Ammon's horn (tissue), 1 donor: ENCODE results near the gene VSTM1.
A peak's percentile ranks its signal among the peaks of the same experiment; 100 is the strongest.
"Not testable (repeated sequence)": the region's sequence is repeated elsewhere in the genome, so short reads cannot be mapped to it uniquely, and the experiment has no call there.

Experiments used
- DNase-seq: peaks from one replicate; pipeline ENCODE4 v3.0.0-alpha.2; 2016; ENCODE audit warnings: low spot score

The VSTM1 gene

GRCh38 chr19:54073829-54074228 lies 10.1 kb upstream of the VSTM1 start:
- no peak for DNase-seq

- DNase-seq: no peak
These were observed 5.8 kb upstream of the VSTM1 start for GRCh38 chr19:54069470-54069869.

- DNase-seq: no peak
These were observed 1.1 kb downstream of the VSTM1 start for GRCh38 chr19:54062643-54063042.

DNA sequence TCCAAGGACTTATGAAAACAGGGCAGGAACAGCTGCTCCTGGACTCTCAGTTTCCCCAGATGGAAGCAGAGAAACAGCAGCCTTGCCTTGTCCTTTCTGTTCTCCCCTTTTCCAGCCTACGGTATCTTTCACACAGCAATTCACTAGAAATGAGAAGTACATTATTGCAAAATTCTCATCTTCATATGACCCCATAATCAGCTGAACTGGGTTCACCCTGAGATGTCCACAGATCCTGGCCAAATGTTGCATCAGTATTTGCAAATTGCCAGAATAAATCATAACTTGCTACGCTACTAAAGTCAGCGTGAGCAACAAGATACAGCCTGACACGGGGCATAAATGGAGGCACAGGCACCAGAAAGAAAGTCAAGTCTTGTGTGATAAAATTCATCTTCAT lies 16.1 kb downstream of the VSTM1 start:
- no peak for DNase-seq

DNA sequence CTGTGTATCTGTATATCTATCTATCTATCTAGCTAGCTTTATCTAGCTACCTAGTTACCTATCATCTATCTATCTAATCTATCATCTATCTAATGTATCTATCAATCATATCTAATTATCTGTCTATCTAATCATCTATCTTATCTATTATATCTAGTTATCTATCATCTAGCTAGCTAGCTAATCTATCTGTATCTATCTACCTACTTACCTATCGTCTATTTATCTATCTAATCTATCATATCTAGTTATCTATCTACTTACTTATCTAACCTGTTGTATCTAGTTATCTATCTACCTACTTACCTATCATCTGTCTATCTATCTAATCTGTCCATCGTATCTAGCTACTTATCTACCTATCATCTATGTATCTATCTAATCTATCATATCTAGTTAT lies 17.9 kb downstream of the VSTM1 start:
- no peak for DNase-seq

DNA sequence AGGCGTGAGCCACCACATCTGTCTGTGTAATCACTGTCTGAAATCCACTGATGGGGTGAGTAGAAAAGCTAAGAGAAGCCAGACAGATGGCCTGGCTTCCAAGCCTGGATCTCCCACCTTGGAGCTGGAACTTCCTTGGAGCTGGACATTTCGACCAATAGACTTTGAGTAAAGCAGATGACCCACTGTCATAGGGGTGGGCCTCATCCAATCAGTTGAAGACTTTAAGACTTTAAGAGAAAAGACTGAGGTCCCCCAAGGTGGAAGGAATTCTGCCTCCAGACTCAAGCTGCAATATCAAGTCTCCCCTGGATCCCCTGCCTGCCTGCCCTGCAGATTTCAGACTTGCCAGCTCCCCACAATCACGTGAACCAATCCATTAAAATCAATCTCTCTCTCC lies 20.7 kb downstream of the VSTM1 start:
- no peak for DNase-seq

GRCh38 chr19:54041969-54042606 lies 21.6 kb downstream of the VSTM1 start:
- no peak for DNase-seq

- no peak for DNase-seq
These were observed 23.7 kb downstream of the VSTM1 start for GRCh38 chr19:54040003-54040402.

DNA sequence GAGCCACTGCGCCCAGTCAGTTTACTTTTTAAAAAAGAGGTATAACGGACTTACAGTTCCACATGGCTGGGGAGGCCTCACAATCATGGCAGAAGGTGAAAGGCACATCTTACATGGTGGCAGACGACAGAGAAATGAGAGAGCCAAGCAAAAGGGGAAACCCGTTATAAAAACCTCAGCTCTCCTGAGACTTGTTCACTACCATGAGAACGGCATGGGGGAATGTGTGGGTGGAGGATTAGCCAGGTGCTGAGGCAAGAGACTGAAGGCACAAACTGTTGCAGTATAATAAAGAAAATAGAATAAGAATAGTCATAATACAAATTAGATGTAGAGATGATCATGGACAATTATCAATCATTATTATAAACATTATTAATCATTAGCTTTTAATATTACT lies 27.2 kb downstream of the VSTM1 start:
- DNase-seq: not testable (repeated sequence)

GRCh38 chr19:54035215-54036178 lies 28.2 kb downstream of the VSTM1 start:
- peak; percentile 54 for DNase-seq

GRCh38 chr19:54030895-54031586 lies 32.7 kb downstream of the VSTM1 start:
- DNase-seq: no peak

DNA sequence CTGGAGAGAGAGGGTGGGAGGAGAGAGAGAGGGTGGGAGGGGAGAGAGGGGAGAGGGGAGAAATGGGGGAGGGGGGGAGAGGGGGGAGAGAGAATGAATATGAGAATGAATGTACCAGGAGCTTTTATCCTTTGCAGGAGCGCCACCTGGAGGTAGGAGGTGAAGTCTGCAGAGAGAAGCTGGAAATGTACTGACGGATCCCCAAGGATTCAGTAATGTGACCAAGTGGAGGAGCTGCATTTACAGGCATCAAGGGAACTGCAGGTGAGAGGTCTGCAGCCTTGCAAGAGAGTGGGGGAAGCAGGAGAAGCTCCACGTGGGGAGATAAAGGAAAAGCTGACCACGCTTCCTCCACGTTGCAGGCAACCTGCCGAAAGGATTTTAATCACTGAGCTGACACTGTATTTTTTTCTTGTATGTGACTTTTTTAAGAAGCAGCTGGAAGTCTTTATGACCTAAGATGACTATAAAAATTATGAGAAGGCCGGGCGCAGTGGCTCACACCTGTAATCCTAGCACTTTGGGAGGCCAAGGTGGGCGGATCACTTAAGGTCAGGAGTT lies 33.7 kb downstream of the VSTM1 start:
- peak; percentile 73 for DNase-seq

GRCh38 chr19:54029301-54029700 lies 34.4 kb downstream of the VSTM1 start:
- DNase-seq: no peak

DNA sequence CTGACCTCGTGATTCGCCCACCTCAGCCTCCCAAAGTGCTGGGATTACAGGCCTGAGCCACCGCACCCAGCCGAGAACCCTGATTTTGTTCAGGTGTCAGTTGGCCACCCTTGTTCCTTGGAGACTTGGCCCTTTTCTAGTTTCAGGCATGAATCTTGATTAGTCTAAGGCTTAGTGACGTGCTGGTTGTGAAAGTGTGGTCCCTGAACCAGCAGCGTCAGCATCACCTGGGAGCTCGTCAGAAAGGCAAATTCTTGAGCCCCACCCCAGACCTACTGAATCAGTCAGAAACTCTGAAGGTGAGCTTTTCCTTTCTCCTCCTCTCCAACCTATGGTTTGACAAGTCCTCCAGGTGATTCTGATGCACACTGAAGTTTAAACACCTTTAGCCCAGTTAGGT lies 37.0 kb downstream of the VSTM1 start:
- DNase-seq: no peak

GRCh38 chr19:54024660-54025059 lies 39.0 kb downstream of the VSTM1 start:
- DNase-seq: no peak

GRCh38 chr19:54023191-54023590 lies 40.5 kb downstream of the VSTM1 start:
- no peak for DNase-seq

- no peak for DNase-seq
These were observed 41.8 kb downstream of the VSTM1 start for GRCh38 chr19:54021932-54022331.

- DNase-seq: no peak
These were observed 42.3 kb downstream of the VSTM1 start for GRCh38 chr19:54021363-54021762.

- DNase-seq: no peak
These were observed 46.4 kb downstream of the VSTM1 start for GRCh38 chr19:54017261-54017660.

DNA sequence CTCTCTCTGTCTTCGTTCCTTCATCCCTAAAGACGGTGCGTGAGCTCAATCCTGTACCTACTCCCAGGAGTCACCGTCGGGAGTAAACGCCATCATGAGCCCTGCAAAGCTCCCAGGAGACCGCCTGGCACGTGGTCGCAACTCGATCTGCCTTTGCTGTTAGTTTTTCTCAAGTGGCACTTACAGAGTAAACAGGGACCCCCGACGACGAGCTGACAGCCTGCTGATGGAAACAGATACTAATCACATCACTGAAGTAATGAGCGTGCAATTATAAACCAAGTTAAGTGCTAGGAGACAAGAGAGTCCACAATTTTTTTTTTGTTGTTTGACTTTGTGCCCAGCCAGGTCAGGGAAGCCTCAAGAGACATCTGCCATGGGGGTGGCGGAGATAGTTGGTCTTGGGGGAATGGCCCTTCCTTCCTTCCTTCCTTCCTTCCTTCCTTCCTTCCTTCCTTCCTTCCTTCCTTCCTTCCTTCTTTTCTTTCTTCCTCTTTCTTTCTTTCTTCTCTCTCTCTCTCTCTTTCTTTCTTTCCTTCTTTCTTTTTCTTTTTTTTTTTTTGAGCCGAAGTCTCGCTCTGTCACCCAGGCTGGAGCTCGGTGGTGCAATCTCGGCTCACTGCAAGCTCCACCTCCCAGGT lies 48.7 kb downstream of the VSTM1 start:
- DNase-seq: no peak

DNA sequence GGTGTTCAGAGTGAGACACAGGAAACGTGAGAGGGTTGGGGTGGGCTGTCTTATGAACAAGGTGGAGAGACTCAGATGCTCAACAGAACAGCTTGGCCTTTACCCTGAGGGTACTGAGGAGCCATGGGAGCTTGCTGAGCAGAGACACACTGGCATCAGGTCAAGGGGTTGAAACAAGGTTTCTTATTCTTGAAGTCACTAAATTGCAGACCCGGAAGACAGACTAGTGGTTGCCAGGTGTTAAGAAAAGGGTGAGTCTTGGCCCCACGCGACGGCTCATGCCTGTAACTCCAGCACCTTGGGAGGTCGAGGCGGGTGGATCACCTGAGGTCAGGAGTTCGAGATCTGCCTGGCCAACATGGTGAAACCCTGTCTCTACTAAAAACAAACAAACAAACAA lies 49.8 kb downstream of the VSTM1 start:
- no peak for DNase-seq
